Nephron progenitor cell (in vitro differentiated cells): ENCODE data around the gene NTM.

Source experiments
- DNase-seq: peaks from one replicate; pipeline ENCODE4 v3.0.0; 2021
- H3K27ac Mint-ChIP-seq: 2 replicates; pipeline ENCODE4 v1.8.0; 2021; ENCODE audit warnings: mild to moderate bottlenecking, moderate library complexity, mixed read lengths
- H3K27me3 Mint-ChIP-seq: 2 replicates; pipeline ENCODE4 v1.8.0; 2021; ENCODE audit warnings: mild to moderate bottlenecking, low read depth, mixed read lengths; ENCODE audit not compliant: poor library complexity
- H3K36me3 Mint-ChIP-seq: 2 replicates; pipeline ENCODE4 v1.8.0; 2021; ENCODE audit warnings: low read depth, mixed read lengths
- H3K4me1 Mint-ChIP-seq: 2 replicates; pipeline ENCODE4 v1.8.0; 2021; ENCODE audit warnings: mixed read lengths
- H3K4me3 Mint-ChIP-seq: 2 replicates; pipeline ENCODE4 v1.8.0; 2021; ENCODE audit warnings: mild to moderate bottlenecking, moderate library complexity, mixed read lengths
- H3K9me3 Mint-ChIP-seq: 2 replicates; pipeline ENCODE4 v1.8.0; 2021; ENCODE audit warnings: mild to moderate bottlenecking, moderate library complexity, mixed read lengths
- TF ChIP-seq, protein P1 (sequence below): fragments of 200-600 bp; sonication (generic); IDR thresholded peaks from 2 replicates; pipeline ENCODE4 v1.5.0; 2021; ENCODE audit warnings: antibody characterized with exemption

The NTM gene

GRCh38 chr11:132087148-132087547 is 716.7 kb downstream of the NTM start:
- Mint-ChIP-seq H3K27ac (no peak overlapping the region), H3K36me3 (peaks cover 6% of the 10 kb centered on the region), H3K27me3 (peaks cover 3% of the 10 kb centered on the region), H3K9me3 (peaks cover 65% of the 10 kb centered on the region), H3K4me1 (no peaks in the 10 kb centered on the region), H3K4me3 (no peak overlapping the region)
- TF ChIP-seq, protein P1, sequence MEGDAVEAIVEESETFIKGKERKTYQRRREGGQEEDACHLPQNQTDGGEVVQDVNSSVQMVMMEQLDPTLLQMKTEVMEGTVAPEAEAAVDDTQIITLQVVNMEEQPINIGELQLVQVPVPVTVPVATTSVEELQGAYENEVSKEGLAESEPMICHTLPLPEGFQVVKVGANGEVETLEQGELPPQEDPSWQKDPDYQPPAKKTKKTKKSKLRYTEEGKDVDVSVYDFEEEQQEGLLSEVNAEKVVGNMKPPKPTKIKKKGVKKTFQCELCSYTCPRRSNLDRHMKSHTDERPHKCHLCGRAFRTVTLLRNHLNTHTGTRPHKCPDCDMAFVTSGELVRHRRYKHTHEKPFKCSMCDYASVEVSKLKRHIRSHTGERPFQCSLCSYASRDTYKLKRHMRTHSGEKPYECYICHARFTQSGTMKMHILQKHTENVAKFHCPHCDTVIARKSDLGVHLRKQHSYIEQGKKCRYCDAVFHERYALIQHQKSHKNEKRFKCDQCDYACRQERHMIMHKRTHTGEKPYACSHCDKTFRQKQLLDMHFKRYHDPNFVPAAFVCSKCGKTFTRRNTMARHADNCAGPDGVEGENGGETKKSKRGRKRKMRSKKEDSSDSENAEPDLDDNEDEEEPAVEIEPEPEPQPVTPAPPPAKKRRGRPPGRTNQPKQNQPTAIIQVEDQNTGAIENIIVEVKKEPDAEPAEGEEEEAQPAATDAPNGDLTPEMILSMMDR, result no peak
- DNase-seq, result no peak

GRCh38 chr11:132088551-132088950 is 718.1 kb downstream of the NTM start:
- Mint-ChIP-seq H3K4me1 (no peaks in the 10 kb centered on the region), H3K9me3 (peaks cover 53% of the 10 kb centered on the region), H3K36me3 (peaks cover 6% of the 10 kb centered on the region), H3K4me3 (no peak overlapping the region), H3K27me3 (peaks cover 3% of the 10 kb centered on the region), H3K27ac (no peak overlapping the region)
- TF ChIP-seq, protein P1, result no peak
- no peak for DNase-seq

GRCh38 chr11:132093536-132094259 is 723.3 kb downstream of the NTM start:
- H3K27ac Mint-ChIP-seq, result no peak overlapping the region

DNA sequence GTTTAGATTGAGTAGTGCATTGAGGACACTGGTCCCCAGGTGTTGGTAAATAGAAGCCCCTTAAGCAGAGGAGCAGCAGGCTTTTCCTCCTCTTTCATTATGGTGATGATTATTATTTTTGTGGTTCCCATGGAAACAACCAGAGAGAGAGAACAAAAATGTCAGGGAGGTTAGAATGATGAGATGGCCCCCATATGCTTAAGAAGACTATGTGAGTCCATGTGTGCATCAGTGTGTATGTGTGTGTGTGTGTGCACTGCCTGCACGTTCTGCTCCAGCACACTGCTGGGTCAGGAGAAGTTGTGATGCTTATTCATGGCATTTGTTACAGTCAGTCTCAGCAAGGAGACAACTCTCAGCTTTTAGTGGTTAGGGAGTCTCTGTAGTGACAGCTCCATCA is 724.2 kb downstream of the NTM start:
- Mint-ChIP-seq H3K27me3 (no peaks in the 10 kb centered on the region), H3K36me3 (no peaks in the 10 kb centered on the region), H3K27ac (no peak overlapping the region), H3K4me3 (no peak overlapping the region), H3K9me3 (peaks cover under 1% of the 10 kb centered on the region), H3K4me1 (peaks cover 6% of the 10 kb centered on the region)
- TF ChIP-seq, protein P1, result no peak
- DNase-seq, result no peak

More at GRCh38 chr11:132093536-132094259, 723.3 kb downstream of the NTM start:
- H3K27me3 Mint-ChIP-seq, result peaks cover 3% of the 10 kb centered on the region
- DNase-seq, result no peak
- TF ChIP-seq, protein P1, result no peak
- no peak overlapping the region for H3K4me3 Mint-ChIP-seq
- no peaks in the 10 kb centered on the region for H3K36me3 Mint-ChIP-seq
- peaks cover 6% of the 10 kb centered on the region for H3K4me1 Mint-ChIP-seq
- H3K9me3 Mint-ChIP-seq, result peaks cover 10% of the 10 kb centered on the region

DNA sequence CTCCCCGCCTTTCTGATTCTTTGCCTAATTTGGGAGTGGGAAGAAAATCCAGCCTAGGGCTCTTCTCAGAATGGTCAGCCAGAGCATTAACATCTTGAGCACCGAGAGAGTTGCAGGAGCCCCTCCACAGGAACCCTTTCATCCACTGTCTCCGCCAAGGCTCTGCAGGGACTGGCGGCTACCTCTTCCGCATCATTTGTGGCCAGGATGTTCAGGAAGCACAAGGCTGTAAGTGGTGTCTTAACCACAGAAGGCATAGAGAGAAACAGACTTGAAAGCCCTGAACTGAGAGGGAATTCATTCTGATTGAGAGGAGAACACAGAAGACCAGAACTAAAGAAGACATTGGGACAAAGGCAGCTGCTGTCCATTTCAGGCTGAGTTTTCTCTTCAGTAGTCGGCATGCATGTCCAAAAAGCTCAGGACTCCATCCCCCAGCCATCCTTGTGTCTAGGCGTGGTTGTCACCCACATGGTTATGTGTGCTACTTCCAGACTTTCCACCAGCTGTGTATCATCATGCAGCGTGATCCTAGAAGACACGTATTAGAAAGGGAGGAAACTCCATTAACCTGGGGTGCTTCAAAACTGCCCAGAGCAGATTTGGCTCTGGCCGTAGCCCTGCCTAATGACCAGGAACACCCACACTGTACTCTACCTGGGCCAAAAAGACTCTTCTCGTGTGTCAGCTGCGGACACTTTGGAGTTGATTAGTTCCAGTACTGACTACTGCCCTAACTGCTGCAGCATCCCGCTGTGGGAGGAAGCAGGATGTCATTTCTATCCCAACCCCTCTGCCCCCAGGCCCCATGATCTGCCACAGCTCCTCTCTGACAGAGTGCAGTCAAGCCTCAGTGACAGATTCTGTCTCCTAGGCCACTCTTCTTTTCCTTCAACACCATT is 725.1 kb downstream of the NTM start:
- peak overlapping the region; percentile 47 for H3K27ac Mint-ChIP-seq
- H3K27me3 Mint-ChIP-seq, result no peaks in the 10 kb centered on the region
- H3K9me3 Mint-ChIP-seq, result no peaks in the 10 kb centered on the region
- no peaks in the 10 kb centered on the region for H3K36me3 Mint-ChIP-seq
- H3K4me3 Mint-ChIP-seq, result no peak overlapping the region
- peak; percentile 8 for DNase-seq
- H3K4me1 Mint-ChIP-seq, result peaks cover 6% of the 10 kb centered on the region
- TF ChIP-seq, protein P1, result no peak
